KOPT-K1 (cell line): Measurements from ENCODE around the gene INTS4.
"Not testable (repeated sequence)": the region's sequence is repeated elsewhere in the genome, so short reads cannot be mapped to it uniquely, and the experiment has no call there.

Experiments
- H3K27ac ChIP-seq: fragments of 200-600 bp; sonication (generic); 2 replicates; pipeline ENCODE4 v1.5.1; 2016; ENCODE audit warnings: antibody characterized with exemption, mild to moderate bottlenecking, low read depth, low read length; ENCODE audit not compliant: poor library complexity, severe bottlenecking
- H3K36me3 ChIP-seq: fragments of 200-600 bp; sonication (generic); 2 replicates; pipeline ENCODE4 v1.5.1; 2017; ENCODE audit warnings: antibody characterized with exemption, mild to moderate bottlenecking, low read length, moderate library complexity; ENCODE audit not compliant: insufficient read depth
- H3K9me3 ChIP-seq: fragments of 200-600 bp; sonication (generic); 2 replicates; pipeline ENCODE4 v1.5.1; 2017; ENCODE audit warnings: antibody characterized with exemption, low read length, mild to moderate bottlenecking; ENCODE audit not compliant: insufficient read depth, poor library complexity, severe bottlenecking

INTS4 gene

GRCh38 chr11:78032090-78032489 lies 37.6 kb upstream of the INTS4 start:
- Histone ChIP-seq H3K36me3 (no peaks in the 10 kb centered on the region), H3K9me3 (no peaks in the 10 kb centered on the region), H3K27ac (no peak overlapping the region)

- Histone ChIP-seq H3K9me3 (no peaks in the 10 kb centered on the region), H3K36me3 (no peaks in the 10 kb centered on the region), H3K27ac (no peak overlapping the region)
Measured at GRCh38 chr11:78031629-78032028, 37.2 kb upstream of the INTS4 start.

GRCh38 chr11:78030429-78031325 lies 36.2 kb upstream of the INTS4 start:
- Histone ChIP-seq H3K9me3 (no peaks in the 10 kb centered on the region), H3K36me3 (no peaks in the 10 kb centered on the region), H3K27ac (no peak overlapping the region)

- H3K36me3 ChIP-seq, H3K9me3 ChIP-seq, H3K27ac ChIP-seq: not testable (repeated sequence)
Measured at GRCh38 chr11:78028423-78028822, 34.0 kb upstream of the INTS4 start.

- H3K36me3 ChIP-seq, result no peaks in the 10 kb centered on the region
Measured at GRCh38 chr11:78027759-78028158, 33.3 kb upstream of the INTS4 start.

GRCh38 chr11:78025378-78025777 lies 30.9 kb upstream of the INTS4 start:
- Histone ChIP-seq H3K9me3 (no peaks in the 10 kb centered on the region), H3K27ac (no peak overlapping the region), H3K36me3 (no peaks in the 10 kb centered on the region)

More at GRCh38 chr11:78027759-78028158, 33.3 kb upstream of the INTS4 start:
- Histone ChIP-seq H3K27ac (no peak overlapping the region), H3K9me3 (no peaks in the 10 kb centered on the region)

- H3K27ac ChIP-seq, result no peak overlapping the region
- H3K36me3 ChIP-seq, result no peaks in the 10 kb centered on the region
- H3K9me3 ChIP-seq, result no peaks in the 10 kb centered on the region
Measured at GRCh38 chr11:78023426-78023825, 29.0 kb upstream of the INTS4 start.

GRCh38 chr11:78022397-78023396 lies 28.2 kb upstream of the INTS4 start, which contains the start of gene KCTD14:
KCTD14 (minus strand) TSS chr11:78023276; CDS start chr11:78023249, 27 bp downstream.
- no peaks in the 10 kb centered on the region for H3K36me3 ChIP-seq
- no peak within 1 kb of the TSS for H3K27ac ChIP-seq
- H3K9me3 ChIP-seq, result no peaks in the 10 kb centered on the region

- Histone ChIP-seq H3K36me3 (no peaks in the 10 kb centered on the region), H3K27ac (no peak overlapping the region), H3K9me3 (no peaks in the 10 kb centered on the region)
Measured at GRCh38 chr11:78021611-78022010, 27.1 kb upstream of the INTS4 start.

- Histone ChIP-seq H3K27ac (no peak overlapping the region), H3K36me3 (no peaks in the 10 kb centered on the region), H3K9me3 (no peaks in the 10 kb centered on the region)
Measured at GRCh38 chr11:78020246-78020645, 25.8 kb upstream of the INTS4 start.

GRCh38 chr11:78019808-78020207 lies 25.3 kb upstream of the INTS4 start:
- Histone ChIP-seq H3K27ac (no peak overlapping the region), H3K9me3 (no peaks in the 10 kb centered on the region), H3K36me3 (no peaks in the 10 kb centered on the region)

- Histone ChIP-seq H3K27ac (no peak overlapping the region), H3K36me3 (no peaks in the 10 kb centered on the region), H3K9me3 (no peaks in the 10 kb centered on the region)
Measured at GRCh38 chr11:78015878-78016277, 21.4 kb upstream of the INTS4 start.

- H3K27ac ChIP-seq, H3K36me3 ChIP-seq, H3K9me3 ChIP-seq: not testable (repeated sequence)
Measured at GRCh38 chr11:78014937-78015520, 20.6 kb upstream of the INTS4 start.

GRCh38 chr11:78011301-78011700 lies 16.8 kb upstream of the INTS4 start:
- Histone ChIP-seq H3K27ac (no peak overlapping the region), H3K36me3 (no peaks in the 10 kb centered on the region), H3K9me3 (no peaks in the 10 kb centered on the region)

- H3K36me3 ChIP-seq, result no peaks in the 10 kb centered on the region
- no peak overlapping the region for H3K27ac ChIP-seq
- no peaks in the 10 kb centered on the region for H3K9me3 ChIP-seq
Measured at GRCh38 chr11:78010755-78011154, 16.3 kb upstream of the INTS4 start.
